Keratinocyte (primary cell): ENCODE data around the gene UGT1A1. TPM values are rescaled to one million over a fixed set of nuclear protein-coding genes. Genes with fewer than 3 reads are reported as not detected.

Source experiments
- DNase-seq: peaks from one replicate; pipeline ENCODE4 v3.0.0-alpha.2; 2011; ENCODE audit warnings: low read depth, missing footprints, low spot score
- FAIRE-seq: peaks from 2 replicates; lab custom pipeline; 2011; peaks lifted over from hg19 to GRCh38; lab: Jason Lieb, UNC
- H2AFZ ChIP-seq: 2 replicates; pipeline ENCODE4 v1.6.0; 2012; ENCODE audit warnings: low read length, control low read depth, inconsistent platforms; ENCODE audit not compliant: control insufficient read depth
- H3K27ac ChIP-seq: 2 replicates; pipeline ENCODE4 v1.5.1; 2011; ENCODE audit warnings: low read length; ENCODE audit not compliant: control insufficient read depth, insufficient read depth
- H3K27me3 ChIP-seq: 3 replicates; pipeline ENCODE4 v1.6.0; 2011; ENCODE audit warnings: low read length; ENCODE audit not compliant: control insufficient read depth, insufficient read depth; ENCODE audit errors: extremely low read depth
- H3K36me3 ChIP-seq, 2 experiments: 2 replicates in 1 of 2; 3 replicates in 1 of 2; pipeline ENCODE4 v1.5.1; 2011; ENCODE audit warnings: low read length in 2 of 2, mild to moderate bottlenecking in 1 of 2; ENCODE audit not compliant: control insufficient read depth in 2 of 2, insufficient read depth in 2 of 2; ENCODE audit errors: extremely low read depth in 1 of 2
- H3K4me1 ChIP-seq: 3 replicates; pipeline ENCODE4 v1.5.1; 2011; ENCODE audit warnings: low read length; ENCODE audit not compliant: control insufficient read depth, insufficient read depth; ENCODE audit errors: extremely low read depth
- H3K4me2 ChIP-seq: 3 replicates; pipeline ENCODE4 v1.6.0; 2011; ENCODE audit warnings: low read depth, low read length; ENCODE audit not compliant: control insufficient read depth, insufficient read depth; ENCODE audit errors: extremely low read depth
- H3K4me3 ChIP-seq, 3 experiments: fragments of 200-600 bp in 1 of 3; sonication (generic) in 1 of 3; 2 replicates in 2 of 3; 3 replicates in 1 of 3; pipeline ENCODE4 v1.5.1; 2011 to 2016; ENCODE audit warnings: low read length in 3 of 3, mild to moderate bottlenecking in 3 of 3, control low read depth in 2 of 3, inconsistent platforms in 1 of 3, low read depth in 1 of 3, mixed read lengths in 1 of 3, mixed run types in 1 of 3, moderate library complexity in 1 of 3; ENCODE audit not compliant: control insufficient read depth in 2 of 3, insufficient read depth in 2 of 3; ENCODE audit errors: extremely low read depth in 1 of 3
- H3K79me2 ChIP-seq: 2 replicates; pipeline ENCODE4 v1.6.0; 2012; ENCODE audit warnings: low read length; ENCODE audit not compliant: control insufficient read depth, insufficient read depth
- H3K9ac ChIP-seq: 3 replicates; pipeline ENCODE4 v1.6.0; 2011; ENCODE audit warnings: low read length; ENCODE audit not compliant: control insufficient read depth, insufficient read depth; ENCODE audit errors: extremely low read depth
- H3K9me1 ChIP-seq: 3 replicates; pipeline ENCODE4 v1.6.0; 2011; ENCODE audit warnings: low read length; ENCODE audit not compliant: control insufficient read depth, insufficient read depth; ENCODE audit errors: extremely low read depth
- H3K9me3 ChIP-seq: 2 replicates; pipeline ENCODE4 v1.5.1; 2012; ENCODE audit warnings: low read depth, low read length; ENCODE audit not compliant: control insufficient read depth
- H4K20me1 ChIP-seq: 3 replicates; pipeline ENCODE4 v1.6.0; 2011; ENCODE audit warnings: low read length; ENCODE audit not compliant: control insufficient read depth, insufficient read depth; ENCODE audit errors: extremely low read depth
- CTCF ChIP-seq, 3 experiments: IDR thresholded peaks in 1 of 3; conservative IDR thresholded peaks in 1 of 3; optimal IDR thresholded peaks in 1 of 3; 2 replicates in 2 of 3; 3 replicates in 1 of 3; pipeline versions ENCODE3 to v1.5.1; 2011; ENCODE audit warnings: low read length in 3 of 3, mild to moderate bottlenecking in 3 of 3, moderate library complexity in 2 of 3, control low read depth in 1 of 3, inconsistent platforms in 1 of 3; ENCODE audit not compliant: insufficient read depth in 2 of 3; ENCODE audit errors: extremely low read depth in 1 of 3
- EZH2 ChIP-seq: IDR thresholded peaks from one replicate; pipeline ENCODE4 v1.6.1; 2012; ENCODE audit warnings: inconsistent platforms, mild to moderate bottlenecking, low read length, moderate library complexity
- dilution Hi-C: fragments of 300-500 bp; cut with MboI; formaldehyde crosslinking; loops from one replicate; pipeline ENCODE4 v1.7.0; 2020; ENCODE audit warnings: low sequenced_read_pairs; ENCODE audit not compliant: extremely low pct_ligation_motif_present
- polyA plus RNA-seq, 5 experiments: library from polyadenylated mRNA; depleted of rRNA in 3 of 5; stranded (reverse) in 3 of 5; stranded (forward) in 1 of 5; unstranded in 1 of 5; fragments of >200 nt; gene quantifications; 1 replicate in 1 of 5; 2 replicates in 3 of 5; 3 replicates in 1 of 5; pipeline versions ENCODE4 v1.2.1 to v1.2.3, GENCODE V29; 2011 to 2012; ENCODE audit warnings: missing spikeins in 2 of 5, low read depth in 1 of 5, low replicate concordance in 1 of 5

UGT1A1 gene
- polyA plus RNA-seq, 1 donor (not counting 4 experiments of a cell fraction or from before 2014, with no cell fraction given) = 2.7 TPM

- Histone ChIP-seq H3K27me3 (no peaks in the 10 kb centered on the region), H3K4me2 (no peak overlapping the region), H3K79me2 (peaks cover 4% of the 10 kb centered on the region), H3K4me3 (no peak overlapping the region), H3K9me1 (no peaks in the 10 kb centered on the region), H3K9ac (no peak overlapping the region), H3K27ac (no peak overlapping the region), H3K36me3 (peaks cover 17 to 19% of the 10 kb centered on the region in 2 experiments), H2AFZ (no peak overlapping the region), H3K9me3 (no peaks in the 10 kb centered on the region), H4K20me1 (no peaks in the 10 kb centered on the region), H3K4me1 (peaks cover 6% of the 10 kb centered on the region)
- dilution Hi-C loops = no loop called here
- DNase-seq = no peak
- TF ChIP-seq CTCF (optimal IDR thresholded peaks at IDR 0.05 in 1 of 3, IDR thresholded peaks at IDR 0.05 in 1 of 3, conservative IDR thresholded peaks at IDR 0.05 in 1 of 3; ENCODE audit: extremely low read depth in 1 of 3, insufficient read depth in 2 of 3, low read length in 3 of 3) (no peak), EZH2 (no peak)
- no peak for FAIRE-seq
Measured at GRCh38 chr2:233769260-233769659, 9.2 kb downstream of the UGT1A1 start.

- Histone ChIP-seq H3K27me3 (no peaks in the 10 kb centered on the region), H3K4me1 (no peaks in the 10 kb centered on the region), H2AFZ (no peak overlapping the region), H3K27ac (no peak overlapping the region), H3K79me2 (no peaks in the 10 kb centered on the region), H3K36me3 (peaks cover 17 to 19% of the 10 kb centered on the region in 2 experiments), H3K9me1 (no peaks in the 10 kb centered on the region), H4K20me1 (no peaks in the 10 kb centered on the region), H3K4me2 (no peak overlapping the region), H3K9ac (no peak overlapping the region), H3K4me3 (no peak overlapping the region), H3K9me3 (peaks cover 3% of the 10 kb centered on the region)
- dilution Hi-C loops = no loop called here
- TF ChIP-seq EZH2 (no peak), CTCF (optimal IDR thresholded peaks at IDR 0.05 in 1 of 3, IDR thresholded peaks at IDR 0.05 in 1 of 3, conservative IDR thresholded peaks at IDR 0.05 in 1 of 3; ENCODE audit: extremely low read depth in 1 of 3, insufficient read depth in 2 of 3, low read length in 3 of 3) (no peak)
- FAIRE-seq (no peak), DNase-seq (no peak)
Measured at GRCh38 chr2:233772153-233772552, 12.1 kb downstream of the UGT1A1 start.
